HepG2 (cell line): ENCODE data around the gene FRMD3. TPM values are rescaled to one million over a fixed set of nuclear protein-coding genes. Genes with fewer than 3 reads are reported as not detected.

Experiments used
- ATAC-seq: fragments of 200-7000 bp; cut with Tn5 transposase; 3 replicates; pipeline ENCODE4 v1.9.1; 2020; ENCODE audit warnings: mild to moderate bottlenecking, moderate library complexity
- BruUV-seq: library from RNA; stranded (reverse); fragments of 400-500 nt; replicated peaks from 2 replicates; lab custom pipeline; 2021; lab: Mats Ljungman, UMichigan
- CTCF ChIA-PET: fragments of 300-600 bp; formaldehyde crosslinking; extraction: SDS; loops from one replicate; lab custom pipeline; 2021; ENCODE audit warnings: low total read pairs, inconsistent platforms, low intra/inter-chr PET ratio; lab: Yijun Ruan, JAX
- POLR2A ChIA-PET: fragments of 350-600 bp; sonication (Branson Sonifier 250); formaldehyde crosslinking; loops from one replicate; lab custom pipeline; 2020; ENCODE audit warnings: antibody characterized with exemption, inconsistent platforms; lab: Yijun Ruan, JAX
- DNase-seq: peaks from one replicate; pipeline ENCODE4 v3.0.0-alpha.2; 2015; ENCODE audit warnings: low spot score
- FAIRE-seq: peaks from 3 replicates; lab custom pipeline; 2011; peaks lifted over from hg19 to GRCh38; lab: Jason Lieb, UNC
- H2AFZ ChIP-seq: one replicate; pipeline ENCODE4 v1.6.1; 2011; ENCODE audit warnings: low read length, inconsistent platforms
- H3K27ac ChIP-seq: fragments of 300-600 bp; 3 replicates; pipeline ENCODE4 v1.8.0; 2011; ENCODE audit warnings: mixed run types, mild to moderate bottlenecking, mixed read lengths, low read length, inconsistent platforms; ENCODE audit not compliant: insufficient read depth; ENCODE audit errors: extremely low read length
- H3K27me3 ChIP-seq, 2 experiments: fragments of 200-600 bp in 1 of 2; 2 replicates in 1 of 2; 3 replicates in 1 of 2; pipeline versions ENCODE4 v1.6.0 to v1.8.0; 2011; ENCODE audit warnings: low read length in 2 of 2, mild to moderate bottlenecking in 2 of 2, moderate library complexity in 2 of 2, inconsistent platforms in 1 of 2; ENCODE audit not compliant: insufficient read depth in 2 of 2, control insufficient read depth in 1 of 2
- H3K36me3 ChIP-seq, 2 experiments: fragments of 200-600 bp in 1 of 2; replicated peaks in 1 of 2; 2 replicates in 1 of 2; 3 replicates in 1 of 2; pipeline versions ENCODE4 v1.5.1 to v1.8.0; 2011; ENCODE audit warnings: low read length in 2 of 2, inconsistent platforms in 1 of 2; ENCODE audit not compliant: insufficient read depth in 2 of 2, control insufficient read depth in 1 of 2
- H3K4me1 ChIP-seq: 2 replicates; pipeline ENCODE4 v1.5.1; 2012; ENCODE audit warnings: low read length, inconsistent platforms; ENCODE audit not compliant: insufficient read depth
- H3K4me2 ChIP-seq: 2 replicates; pipeline ENCODE4 v1.6.0; 2011; ENCODE audit warnings: low read depth, low read length, inconsistent platforms
- H3K4me3 ChIP-seq, 3 experiments: fragments of 200-600 bp in 1 of 3; sonication (generic), shearing (Covaris generic) in 1 of 3; replicated peaks in 1 of 3; 2 replicates each; pipeline ENCODE4 v1.5.1; 2011 to 2016; ENCODE audit warnings: low read length in 3 of 3, inconsistent platforms in 2 of 3, low read depth in 2 of 3, mild to moderate bottlenecking in 2 of 3, control low read depth in 1 of 3, mixed read lengths in 1 of 3; ENCODE audit not compliant: insufficient read depth in 1 of 3
- H3K79me2 ChIP-seq: one replicate; pipeline ENCODE4 v1.6.1; 2011; ENCODE audit warnings: low read length, inconsistent platforms; ENCODE audit not compliant: insufficient read depth
- H3K9ac ChIP-seq: 2 replicates; pipeline ENCODE4 v1.6.0; 2011; ENCODE audit warnings: mild to moderate bottlenecking, low read depth, low read length, inconsistent platforms; ENCODE audit not compliant: insufficient read depth
- H3K9me3 ChIP-seq: 2 replicates; pipeline ENCODE4 v1.5.1; 2012; ENCODE audit warnings: mild to moderate bottlenecking, low read length
- H4K20me1 ChIP-seq: 2 replicates; pipeline ENCODE4 v1.6.0; 2011; ENCODE audit warnings: inconsistent platforms, mild to moderate bottlenecking, low read length, moderate library complexity; ENCODE audit not compliant: insufficient read depth
- ATRX ChIP-seq: sonication (generic); formaldehyde crosslinking; IDR thresholded peaks from 2 replicates; pipeline ENCODE4 v1.4.0; 2020; ENCODE audit warnings: missing genetic modification reagents, borderline replicate concordance
- DNMT3B ChIP-seq: conservative IDR thresholded peaks from 2 replicates; pipeline ENCODE4 v1.6.1; 2016; ENCODE audit warnings: missing biosample characterization, control low read depth
- E2F1 ChIP-seq: sonication (generic); formaldehyde crosslinking; IDR thresholded peaks from 2 replicates; pipeline ENCODE4 v1.5.0; 2020; ENCODE audit warnings: missing genetic modification reagents
- THAP11 ChIP-seq: IDR thresholded peaks from 2 replicates; pipeline ENCODE4 v1.6.1; 2016; ENCODE audit warnings: missing biosample characterization, missing genetic modification reagents
- ZNF263 ChIP-seq: sonication (generic); formaldehyde crosslinking; IDR thresholded peaks from 2 replicates; pipeline ENCODE4 v1.4.0; 2020; ENCODE audit warnings: missing genetic modification reagents
- ZNF660 ChIP-seq: sonication (generic); formaldehyde crosslinking; IDR thresholded peaks from 2 replicates; pipeline ENCODE4 v1.5.1; 2020; ENCODE audit warnings: mild to moderate bottlenecking, low read depth, missing genetic modification reagents, borderline replicate concordance
- WGBS: methylation state at CpG from one replicate; pipeline ENCODE4 v1.1.6; 2017; ENCODE audit warnings: low lambda C conversion rate; 5-methylcytosine and 5-hydroxymethylcytosine counted together
- in situ Hi-C: cut with HindIII; loops from 2 replicates; pipeline ENCODE4 v1.10.0; 2017; ENCODE audit warnings: low pct_unique_long_range_greater_than_20kb; ENCODE audit not compliant: extremely low pct_ligation_motif_present
- intact Hi-C: fragments of 100-400 bp; cut with micrococcal nuclease; formaldehyde crosslinking; loops from one replicate; pipeline ENCODE4 v1.10.0; 2022; ENCODE audit not compliant: unreplicated experiment
- polyA plus RNA-seq, 8 experiments: library from polyadenylated mRNA; depleted of rRNA in 3 of 8; stranded (reverse) in 7 of 8; unstranded in 1 of 8; fragments of >200 nt; fragmentation: Illumina TruSeq in 4 of 8; extraction: Trizol in 4 of 8; gene quantifications; 2 replicates each; pipeline versions ENCODE4 v1.2.1 to v1.2.3, GENCODE V29; 2011 to 2016; ENCODE audit warnings: low read depth in 4 of 8, missing spikeins in 1 of 8, mixed read lengths in 1 of 8; ENCODE audit not compliant: insufficient read depth in 1 of 8
- total RNA-seq, 5 experiments: library from RNA; depleted of rRNA; stranded (reverse); fragments of >200 nt; fragmentation: Illumina TruSeq; extraction: Trizol; gene quantifications; 2 replicates each; pipeline ENCODE4 v1.2.3, GENCODE V29; 2016; ENCODE audit warnings: low read depth in 1 of 5

The FRMD3 gene
- total and polyA plus RNA-seq, 2 of the 13 experiments (the other 11 are each of a cell fraction or from before 2014, with no cell fraction given): 3.2 to 7.7 TPM

DNA sequence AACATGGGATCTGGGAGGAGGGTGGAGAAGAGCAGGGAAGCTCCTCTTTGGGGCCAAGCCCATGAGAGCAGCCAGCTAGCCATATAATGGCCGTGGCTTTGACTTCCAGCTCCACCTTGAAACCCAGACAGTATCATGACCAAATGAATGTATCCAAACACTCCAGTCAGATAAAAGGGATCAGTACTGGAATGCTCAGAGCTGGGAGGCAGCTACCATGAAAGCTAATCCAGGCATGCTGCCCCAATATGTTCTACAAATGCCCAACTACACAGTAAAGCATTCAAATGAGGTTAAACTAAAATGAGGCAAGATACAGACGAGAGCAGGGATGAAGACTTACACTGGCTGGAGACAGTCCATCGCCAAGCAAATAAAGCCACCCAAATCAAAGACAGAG, 69.4 kb downstream of the FRMD3 start:
- no peaks in the 10 kb centered on the region for H3K27me3 ChIP-seq
- H4K20me1 ChIP-seq: no peaks in the 10 kb centered on the region
- no peak overlapping the region for H3K27ac ChIP-seq
- ChIA-PET CTCF (no interaction called here), POLR2A (no interaction called here)
- FAIRE-seq (no peak), ATAC-seq (no peak), DNase-seq (no peak)
- 96% methylated on average over 3 of the region's 3 CpGs for WGBS
- H3K9ac ChIP-seq: no peak overlapping the region
- H3K79me2 ChIP-seq: peaks cover 17% of the 10 kb centered on the region
- peaks cover 54% of the 10 kb centered on the region for H3K4me1 ChIP-seq
- in situ Hi-C loops: no loop called here
- no peak overlapping the region for H3K4me2 ChIP-seq
- TF ChIP-seq DNMT3B: no peak
- peak; percentile 31; the same call in 1 of the 2 replicates for TF ChIP-seq ZNF263 (CRISPR knock-in tag)
- intact Hi-C loops: no loop called here
- no peaks in the 10 kb centered on the region for H3K9me3 ChIP-seq
- no peak overlapping the region for H2AFZ ChIP-seq
- no TSS peak for BruUV-seq
- no peak overlapping the region for H3K4me3 ChIP-seq
- H3K36me3 ChIP-seq: no peaks in the 10 kb centered on the region

- in situ Hi-C loops: no loop called here
- no peak for DNase-seq
Observed at GRCh38 chr9:83466877-83467276, 71.3 kb downstream of the FRMD3 start.

More at GRCh38 chr9:83466877-83467276, 71.3 kb downstream of the FRMD3 start:
- no peaks in the 10 kb centered on the region for H3K27me3 ChIP-seq
- no peaks in the 10 kb centered on the region for H3K36me3 ChIP-seq
- CTCF ChIA-PET: no interaction called here
- peaks cover 34% of the 10 kb centered on the region for H3K4me1 ChIP-seq
- no peaks in the 10 kb centered on the region for H3K9me3 ChIP-seq
- H3K4me2 ChIP-seq: no peak overlapping the region
- no peaks in the 10 kb centered on the region for H4K20me1 ChIP-seq
- H3K9ac ChIP-seq: no peak overlapping the region
- intact Hi-C loops: no loop called here
- no TSS peak for BruUV-seq
- WGBS: 76% methylated on average over 2 of the region's 2 CpGs
- TF ChIP-seq ZNF660 (CRISPR knock-in tag): no peak
- no peak for TF ChIP-seq E2F1 (CRISPR knock-in tag)
- TF ChIP-seq THAP11: no peak
- no peak for TF ChIP-seq ATRX (CRISPR knock-in tag)
- H3K79me2 ChIP-seq: peaks cover 13% of the 10 kb centered on the region
- no peak overlapping the region for H3K27ac ChIP-seq
- H3K4me3 ChIP-seq: no peak overlapping the region
- ATAC-seq (no peak), FAIRE-seq (no peak)
- no peak overlapping the region for H2AFZ ChIP-seq
- POLR2A ChIA-PET: no interaction called here
